NCI-H1048 (cell line): ENCODE data around the gene TLK1.

Source experiments
- DNase-seq: peaks from one replicate; lab custom pipeline; 2025; lab: John Stamatoyannopoulos, UW

The TLK1 gene

DNA sequence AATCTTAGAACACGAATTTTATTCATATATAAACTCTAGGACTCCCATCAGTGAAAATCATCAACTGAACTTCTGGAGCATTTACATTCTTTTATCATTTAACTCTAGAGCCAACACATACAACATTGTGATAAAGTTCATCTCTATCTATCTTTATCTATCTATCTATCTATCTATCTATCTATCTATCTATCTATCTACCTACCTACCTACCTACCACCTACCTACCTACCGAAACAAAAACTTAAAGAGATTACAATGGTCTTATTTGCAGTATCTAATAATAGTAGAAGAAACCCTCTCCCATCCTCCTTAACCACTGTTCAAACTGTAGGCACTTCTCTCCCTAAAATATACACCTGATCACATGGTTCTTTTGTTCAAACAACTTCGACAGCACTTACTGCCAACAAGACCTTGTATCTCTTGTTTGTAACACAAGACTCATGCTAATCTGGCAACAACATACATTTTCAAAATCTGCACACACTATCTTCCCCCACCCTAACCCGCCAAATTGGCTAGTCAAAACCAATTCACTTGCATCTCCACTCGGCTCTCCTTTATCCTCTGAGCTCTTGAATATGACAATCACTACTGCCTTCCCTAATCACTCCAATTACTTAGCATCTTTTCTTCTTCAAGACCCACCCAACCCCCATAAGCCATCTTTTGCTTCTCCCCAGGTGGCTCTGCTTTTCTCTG, 162.6 kb downstream of the TLK1 start:
- DNase-seq = no peak

DNA sequence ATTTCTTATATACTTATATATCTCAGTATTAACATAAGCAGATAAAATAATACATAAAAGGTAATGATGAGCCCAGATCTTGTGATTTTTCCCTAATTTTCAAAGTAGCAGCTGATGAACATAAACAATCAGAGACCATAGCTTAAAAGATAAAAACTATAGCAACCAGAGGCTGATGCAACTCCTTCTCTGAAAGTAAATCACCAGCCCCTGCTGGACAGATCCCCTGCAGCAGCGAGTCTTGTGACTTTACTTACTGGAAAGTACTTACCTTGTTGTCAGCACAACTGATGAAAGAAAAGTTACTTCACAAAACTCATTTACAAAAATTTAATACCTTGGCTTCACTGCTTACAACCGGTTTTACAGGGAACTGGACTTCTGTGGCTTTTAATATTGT, 164.4 kb downstream of the TLK1 start:
- DNase-seq = no peak

DNA sequence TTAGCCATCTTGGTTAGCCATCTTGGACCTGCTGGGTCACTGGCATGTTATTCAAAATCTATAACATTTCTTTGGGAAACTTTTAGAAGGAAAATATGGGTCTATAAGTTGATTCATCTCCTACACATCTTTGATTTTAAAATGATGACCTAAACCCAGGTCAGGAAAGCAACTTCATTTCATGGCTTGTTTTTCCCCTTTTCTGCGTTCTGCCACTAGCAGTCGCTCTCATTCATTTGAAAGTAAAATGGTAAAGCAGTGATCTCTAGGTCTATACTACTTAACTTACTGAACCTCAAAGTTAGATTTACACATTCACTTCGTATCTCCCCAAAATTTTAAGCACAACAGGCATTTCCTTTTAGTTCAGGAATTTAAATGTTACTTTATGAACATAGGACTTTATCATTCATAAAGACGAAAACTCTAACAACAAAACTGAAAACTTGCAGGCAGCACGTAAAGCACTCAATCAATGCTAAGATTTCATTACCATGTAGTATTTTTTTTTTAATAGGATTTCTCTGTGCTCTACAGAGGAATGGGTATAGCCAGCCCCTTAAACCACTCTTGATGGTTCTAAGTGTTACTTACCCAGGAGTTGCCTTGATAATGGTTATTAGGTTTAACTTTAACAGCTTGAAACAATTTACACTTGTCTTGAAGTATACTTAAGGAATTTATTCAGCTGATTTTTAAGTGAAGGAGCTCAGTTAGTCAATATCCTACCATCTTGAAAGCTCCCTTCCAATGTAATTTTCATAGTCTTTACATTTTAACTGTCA, 169.1 kb downstream of the TLK1 start:
- DNase-seq = no peak

DNA sequence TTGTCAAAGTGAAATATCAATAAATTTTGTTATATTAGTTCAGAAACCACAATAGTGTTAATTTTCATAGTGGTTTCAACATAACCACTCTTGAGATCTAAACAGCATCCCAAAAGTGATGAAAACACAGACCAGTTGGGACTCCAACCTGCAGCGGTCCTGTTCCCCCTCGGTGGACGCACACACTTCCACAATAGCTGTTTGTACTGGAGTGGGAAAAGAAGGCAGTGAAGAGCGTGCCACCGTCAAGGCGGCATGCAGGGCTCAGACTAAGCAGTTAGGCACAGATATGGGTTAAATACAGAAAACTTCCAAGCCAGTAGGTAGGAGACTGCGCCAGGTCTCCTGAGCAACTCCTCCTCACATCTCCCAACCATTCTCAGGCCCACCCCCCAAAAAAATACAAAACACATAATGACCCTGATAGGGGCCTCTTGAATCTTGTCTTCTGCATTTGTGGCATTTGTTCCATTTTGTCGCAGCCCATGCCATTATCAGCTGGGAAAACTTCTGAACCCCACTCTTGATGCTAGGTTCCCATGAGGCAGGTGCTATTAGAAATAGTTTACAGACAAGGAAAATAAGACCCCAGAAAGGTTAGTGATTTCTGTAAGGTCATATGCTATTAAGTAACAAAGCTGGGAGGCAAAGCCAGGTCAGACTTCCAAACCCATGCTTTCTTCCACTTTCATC, 174.0 kb downstream of the TLK1 start:
- no peak for DNase-seq

DNA sequence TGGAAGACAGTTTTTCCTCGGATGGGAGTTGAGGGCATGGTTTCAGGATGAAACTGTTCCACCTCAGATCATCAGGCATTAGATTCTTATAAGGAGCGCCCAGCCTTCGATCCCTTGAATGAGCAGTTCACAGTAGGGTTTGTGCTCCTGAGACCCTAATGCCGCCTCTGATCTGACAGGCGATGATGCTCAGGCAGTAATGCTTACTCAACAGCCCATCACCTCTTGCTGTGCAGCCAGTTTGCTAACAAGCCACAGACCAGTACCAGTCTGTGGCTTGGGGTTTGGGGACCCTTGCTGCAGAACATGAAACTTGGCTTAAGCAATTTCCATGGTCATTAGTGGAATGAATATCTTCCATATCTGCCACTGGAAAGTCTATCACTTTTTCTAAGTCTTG, 175.3 kb downstream of the TLK1 start:
- no peak for DNase-seq

DNA sequence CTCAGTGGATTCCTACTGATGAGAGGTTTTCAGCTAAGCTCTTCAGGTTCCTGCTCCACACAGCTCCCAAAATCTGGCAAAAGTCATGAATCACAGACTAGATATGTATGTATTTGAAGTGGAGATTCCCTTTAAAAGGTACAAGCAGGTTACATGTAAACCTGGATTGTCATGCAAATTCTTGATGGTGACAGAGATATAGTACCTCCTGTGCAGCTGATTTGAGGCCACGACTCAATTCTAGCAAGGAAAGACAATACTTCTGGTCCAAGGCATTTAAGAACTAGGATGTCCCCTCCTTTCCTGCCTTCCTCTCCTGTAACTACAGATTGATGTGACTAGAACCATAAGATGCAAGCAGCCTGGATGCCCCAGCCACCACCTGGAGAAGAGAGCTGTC, 176.6 kb downstream of the TLK1 start:
- no peak for DNase-seq

DNA sequence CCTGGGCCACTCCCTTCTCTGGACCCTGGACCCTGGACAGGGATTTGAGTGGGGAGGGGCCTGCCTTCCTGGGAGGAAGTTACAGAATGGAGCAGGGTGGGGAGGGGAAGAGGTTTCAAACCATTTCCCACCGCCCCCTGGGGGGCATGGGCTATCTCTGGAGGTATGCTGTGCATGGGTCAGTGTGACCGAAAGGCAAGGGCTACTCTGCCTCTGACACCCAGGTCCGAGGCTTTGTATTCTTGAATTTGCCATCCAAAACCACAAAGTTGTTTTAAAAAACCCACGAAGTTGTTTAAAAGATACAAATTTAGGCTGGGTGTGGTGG, 184.8 kb downstream of the TLK1 start:
- no peak for DNase-seq

DNA sequence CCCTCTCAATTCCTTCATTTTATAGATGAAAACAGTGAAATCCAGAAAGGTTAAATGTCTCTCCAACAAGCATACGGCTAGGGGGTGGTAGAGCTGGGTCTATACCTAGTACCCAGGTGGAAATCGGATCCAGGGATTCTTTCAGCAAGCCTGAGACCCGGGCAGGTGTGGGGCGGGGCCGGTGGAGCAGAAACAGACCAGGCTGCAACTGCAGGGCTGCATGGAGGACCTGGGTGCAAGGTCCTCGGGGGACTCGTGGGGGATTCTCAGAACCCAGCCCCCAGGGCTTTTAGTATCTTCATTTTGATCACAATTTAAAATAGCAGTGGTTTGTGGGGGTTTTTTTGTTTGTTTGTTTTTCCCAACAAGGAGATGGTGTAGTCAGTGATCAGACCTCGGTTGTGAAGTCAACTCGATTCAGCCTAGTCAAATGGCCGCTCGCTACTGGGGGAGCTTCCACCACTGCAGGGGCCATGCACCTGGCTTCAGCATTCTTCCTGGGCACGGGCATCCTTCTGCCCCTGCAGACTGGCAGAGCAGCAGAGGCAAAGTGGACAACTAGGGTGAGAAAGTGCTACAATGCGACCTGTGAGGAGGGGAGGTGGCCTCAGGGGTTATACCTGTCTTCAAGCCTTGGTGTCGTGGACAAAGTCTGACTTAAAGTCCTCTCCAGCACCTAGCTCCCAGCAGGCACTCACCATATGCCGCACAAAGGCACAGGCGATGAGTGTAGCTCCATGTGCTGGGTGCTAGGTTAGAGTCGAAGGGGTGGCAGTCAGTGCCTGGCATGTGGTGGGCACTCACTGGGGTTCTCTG, 185.4 kb downstream of the TLK1 start:
- DNase-seq = no peak

DNA sequence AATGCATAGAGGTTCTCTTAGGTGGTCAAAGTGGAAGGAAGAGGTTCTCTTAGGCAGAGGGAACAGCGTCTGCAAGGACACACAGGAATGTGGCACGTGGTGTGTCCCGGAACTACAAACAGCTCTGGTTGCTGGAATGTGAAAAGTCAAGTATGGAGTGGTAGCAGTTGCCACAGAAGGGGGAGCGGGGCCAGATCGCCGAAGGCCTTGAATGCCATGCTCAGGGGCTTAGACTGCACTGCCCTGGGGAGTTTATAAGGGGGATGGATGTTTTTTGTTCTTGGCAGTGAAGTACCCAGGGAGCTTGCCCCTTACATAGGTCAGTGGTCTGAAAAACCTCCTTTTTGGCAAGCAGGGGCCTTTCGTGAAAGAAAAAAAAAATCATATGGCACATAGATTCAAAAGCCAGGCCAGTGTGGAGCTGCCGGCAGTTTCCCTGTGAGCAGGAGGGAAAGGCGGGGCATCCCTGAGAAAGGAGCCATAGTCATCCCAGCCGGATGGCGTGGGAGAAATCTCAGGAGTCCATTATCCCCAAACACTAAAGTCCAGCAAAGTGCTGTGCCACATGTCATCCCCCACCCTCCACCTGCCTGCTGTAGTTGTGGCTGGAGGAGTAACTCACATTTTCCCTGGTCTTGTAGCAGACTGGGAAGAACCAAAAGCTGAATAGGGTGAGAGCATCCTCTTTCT, 186.2 kb downstream of the TLK1 start:
- DNase-seq = no peak

DNA sequence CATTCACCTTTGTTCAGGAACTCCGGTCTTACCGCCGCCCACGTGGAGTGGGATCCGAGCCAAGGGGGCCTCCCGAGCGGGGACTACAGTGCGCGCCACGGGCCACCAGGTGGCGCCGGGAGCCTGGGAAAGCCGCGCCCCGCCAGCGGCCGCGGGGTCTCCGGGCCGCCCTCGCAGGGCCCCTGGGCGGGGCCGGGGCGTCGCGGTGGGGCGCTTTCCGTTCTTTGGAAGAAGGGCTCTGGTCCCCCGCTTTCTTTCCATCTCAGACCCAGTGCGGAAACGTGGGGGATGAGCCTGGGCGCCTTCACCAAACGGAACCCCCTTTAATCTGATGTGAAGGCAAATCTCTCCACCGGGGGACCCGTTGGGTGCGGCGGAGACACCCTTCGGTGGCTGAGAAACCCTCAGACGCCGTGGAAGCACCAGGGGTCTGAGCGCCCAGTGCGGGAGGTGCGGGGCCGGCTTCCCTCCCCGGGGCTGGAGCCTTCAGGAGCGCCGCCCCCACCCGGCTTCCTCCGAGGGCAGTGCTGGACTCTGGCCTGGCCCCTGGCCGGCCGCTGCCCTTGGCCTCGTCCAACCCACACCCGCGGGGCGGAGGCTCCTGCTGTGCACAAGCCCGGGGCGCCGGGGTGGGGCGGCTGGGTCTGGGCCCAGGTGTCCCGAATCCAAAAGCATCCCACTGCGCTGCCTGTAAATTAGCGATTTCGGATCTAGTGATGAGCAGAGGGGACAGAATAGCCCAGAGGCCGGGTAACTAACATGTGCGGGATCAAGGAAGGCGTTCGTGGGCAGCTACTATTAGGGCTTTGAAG, 187.0 kb downstream of the TLK1 start:
- DNase-seq = peak; percentile 85

DNA sequence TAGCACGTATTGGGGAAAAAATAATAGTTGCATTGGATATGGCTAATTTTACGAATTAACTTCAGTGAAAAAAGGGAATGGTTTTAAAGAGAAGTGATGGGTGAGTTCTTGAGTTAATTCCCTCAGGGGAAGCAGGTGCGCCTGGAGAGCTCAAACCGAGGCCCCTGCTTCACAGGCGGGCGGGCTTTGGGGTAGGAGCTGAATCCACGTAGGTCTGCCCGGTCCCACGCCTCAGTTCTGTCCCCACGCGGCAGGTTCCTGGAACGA, 187.5 kb downstream of the TLK1 start:
- no peak for DNase-seq

DNA sequence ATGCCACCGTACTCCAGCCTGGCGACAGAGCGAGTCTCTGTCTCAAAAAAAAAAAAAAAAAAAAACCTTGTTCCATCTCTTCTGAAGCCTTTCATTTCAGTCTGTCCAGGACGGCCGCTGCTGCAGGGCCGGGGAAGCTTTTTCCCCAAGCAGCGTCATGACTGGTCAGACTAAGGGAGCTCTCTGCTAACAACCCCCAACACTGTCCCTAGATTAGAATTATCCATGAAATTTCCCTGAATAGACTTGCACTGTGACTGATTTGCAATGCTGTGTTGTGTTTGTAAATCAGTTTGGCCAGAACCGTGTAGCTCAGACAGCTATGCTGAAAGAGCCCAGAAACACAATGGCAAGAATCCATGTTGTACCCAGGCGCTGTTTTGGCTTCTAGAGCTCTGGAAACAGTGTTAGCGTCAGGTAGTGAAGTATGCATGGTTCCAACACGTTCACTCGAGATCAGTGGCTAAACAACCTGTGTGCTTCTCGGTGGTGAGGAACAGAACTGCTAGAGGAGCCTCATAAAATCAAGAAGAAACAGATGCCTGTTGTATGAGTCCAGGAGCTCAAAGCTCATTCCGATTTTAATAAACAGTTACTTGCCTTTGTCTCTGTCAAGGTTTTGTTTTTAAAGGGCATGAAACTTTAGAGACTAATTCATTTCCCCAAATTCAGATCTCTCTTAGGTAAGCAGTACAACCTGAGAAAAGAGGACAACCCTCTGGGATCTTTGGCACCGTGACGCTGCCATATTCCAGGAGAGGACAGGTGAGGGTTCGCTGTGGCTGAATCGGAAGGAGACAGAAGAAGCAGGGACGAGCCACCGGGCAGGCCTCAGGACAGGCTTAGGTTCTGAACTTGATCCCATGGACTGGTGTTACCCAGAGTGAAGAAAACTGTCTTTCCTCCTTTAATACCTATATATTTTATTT, 188.1 kb downstream of the TLK1 start:
- no peak for DNase-seq

DNA sequence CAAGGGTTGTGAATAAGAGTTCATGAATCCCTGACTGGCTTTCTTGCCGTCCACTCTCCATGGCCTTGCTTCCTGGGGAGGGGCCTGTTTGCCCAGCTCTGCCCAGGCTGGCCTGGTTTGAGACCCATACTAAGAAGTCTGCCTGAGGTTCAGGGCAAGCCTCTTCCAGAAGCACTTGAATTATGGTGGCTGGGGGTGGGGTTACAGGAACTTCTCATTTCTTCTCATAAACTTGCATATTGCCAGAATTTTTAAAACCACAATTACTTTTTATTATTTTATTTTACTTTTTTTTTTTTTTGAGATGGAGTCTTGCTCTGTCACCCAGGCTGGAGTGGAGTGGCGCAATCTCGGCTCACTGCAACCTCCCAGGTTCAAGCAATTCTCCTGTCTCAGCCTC, 189.6 kb downstream of the TLK1 start:
- DNase-seq = no peak

DNA sequence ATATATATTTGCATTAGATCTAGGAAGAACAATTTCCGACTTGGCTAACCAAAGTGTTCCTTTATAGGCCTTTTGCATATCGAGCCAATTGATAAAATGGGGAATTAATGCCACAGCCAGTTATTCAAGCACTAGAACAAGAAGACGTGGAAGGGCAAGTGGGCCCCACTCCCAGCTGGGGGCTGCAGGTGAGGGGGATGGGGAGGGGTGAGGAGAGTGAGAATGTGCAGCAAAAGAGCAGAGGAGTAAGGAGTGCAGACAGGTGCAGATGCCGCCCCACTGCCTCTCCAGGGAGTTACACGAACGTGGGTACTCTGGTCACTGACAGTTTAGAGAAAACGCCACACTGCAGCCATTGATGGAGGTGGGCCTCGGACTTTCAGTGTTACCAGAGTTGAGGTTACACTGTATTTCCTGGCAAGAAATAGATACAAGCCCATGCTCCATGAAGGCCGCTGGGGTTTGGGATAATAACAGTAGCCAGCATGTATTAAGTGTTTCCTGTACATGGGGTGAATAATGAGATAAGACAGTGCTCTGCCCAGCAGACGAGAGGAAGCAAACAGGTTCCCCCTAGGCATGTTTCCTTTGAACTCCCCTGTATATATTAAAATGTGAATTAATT, 190.7 kb downstream of the TLK1 start:
- DNase-seq = no peak

DNA sequence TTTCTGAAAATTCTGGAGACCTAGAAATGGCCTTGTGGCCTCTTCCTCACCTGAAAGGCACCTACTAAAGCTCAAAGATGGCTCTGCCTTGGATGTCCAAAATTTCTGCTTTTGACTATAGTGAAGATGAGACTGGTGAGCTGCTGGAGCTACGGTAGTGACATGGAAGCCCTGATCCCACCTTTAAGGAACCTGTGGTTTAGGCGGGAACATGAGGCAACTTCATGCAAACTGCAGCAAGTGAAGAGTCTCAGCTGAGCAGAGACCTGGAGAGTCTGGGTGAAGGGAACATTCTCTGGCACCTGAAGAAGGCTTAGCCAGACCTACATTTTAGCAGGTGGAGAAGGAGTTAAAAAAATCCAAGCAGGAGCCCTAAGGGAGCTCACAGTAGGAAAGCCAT, 191.7 kb downstream of the TLK1 start:
- no peak for DNase-seq

DNA sequence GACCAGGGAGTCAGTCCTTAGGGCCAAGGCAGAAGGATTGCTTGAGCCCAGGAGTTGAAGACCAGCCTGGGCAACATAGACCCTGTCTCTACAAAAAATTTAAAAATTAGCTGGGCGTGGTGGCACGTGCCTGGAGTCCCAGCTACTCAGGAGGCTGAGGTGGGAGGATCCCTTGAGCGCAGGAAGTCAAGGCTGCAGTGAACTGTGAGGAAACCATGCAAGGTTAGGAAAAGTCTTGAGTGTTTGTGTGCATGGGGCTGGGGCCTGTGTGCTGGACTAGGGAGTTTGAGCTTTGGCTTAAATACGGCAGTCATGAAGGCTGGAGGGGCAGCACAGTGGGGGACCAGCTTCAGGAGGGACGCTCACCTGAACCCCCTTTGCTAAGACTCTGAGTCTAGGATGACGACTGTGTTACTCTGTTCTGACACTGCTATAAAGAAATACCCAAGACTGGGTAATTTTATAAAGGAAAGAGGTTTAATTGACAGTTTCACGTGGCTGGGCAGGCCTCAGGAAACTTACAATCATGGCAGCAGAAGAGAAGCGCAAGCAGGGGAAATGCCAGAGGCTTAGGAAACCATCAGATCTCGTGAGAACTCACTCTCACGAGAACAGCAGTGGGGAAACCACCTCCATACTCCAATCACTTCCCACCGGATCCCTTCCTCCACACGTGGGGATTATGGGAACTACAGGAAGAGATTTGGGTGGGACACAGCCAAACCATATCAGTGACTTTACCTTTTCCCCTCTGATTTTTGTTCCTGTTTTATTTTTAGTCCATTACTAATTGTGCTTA, 192.3 kb downstream of the TLK1 start:
- DNase-seq = no peak

DNA sequence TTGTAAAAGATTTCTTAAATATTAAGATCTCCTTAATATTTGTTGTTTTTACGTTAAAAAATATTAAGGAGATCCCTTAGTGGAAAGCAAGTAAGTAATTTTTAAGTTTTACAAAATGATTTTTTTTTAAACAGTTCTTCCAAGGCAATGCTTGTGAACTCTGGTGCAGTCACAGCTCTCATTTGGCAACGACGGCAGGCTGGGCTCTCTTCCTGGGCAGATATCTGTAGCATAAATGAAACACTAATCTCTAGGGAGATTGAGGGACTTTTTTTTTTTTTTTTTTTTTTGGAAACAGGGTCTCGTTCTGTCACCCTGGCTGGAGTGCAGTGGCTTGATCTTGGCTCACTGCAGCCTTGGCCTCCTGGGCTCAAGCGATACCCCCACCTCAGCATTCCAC, 193.1 kb downstream of the TLK1 start:
- DNase-seq = no peak

DNA sequence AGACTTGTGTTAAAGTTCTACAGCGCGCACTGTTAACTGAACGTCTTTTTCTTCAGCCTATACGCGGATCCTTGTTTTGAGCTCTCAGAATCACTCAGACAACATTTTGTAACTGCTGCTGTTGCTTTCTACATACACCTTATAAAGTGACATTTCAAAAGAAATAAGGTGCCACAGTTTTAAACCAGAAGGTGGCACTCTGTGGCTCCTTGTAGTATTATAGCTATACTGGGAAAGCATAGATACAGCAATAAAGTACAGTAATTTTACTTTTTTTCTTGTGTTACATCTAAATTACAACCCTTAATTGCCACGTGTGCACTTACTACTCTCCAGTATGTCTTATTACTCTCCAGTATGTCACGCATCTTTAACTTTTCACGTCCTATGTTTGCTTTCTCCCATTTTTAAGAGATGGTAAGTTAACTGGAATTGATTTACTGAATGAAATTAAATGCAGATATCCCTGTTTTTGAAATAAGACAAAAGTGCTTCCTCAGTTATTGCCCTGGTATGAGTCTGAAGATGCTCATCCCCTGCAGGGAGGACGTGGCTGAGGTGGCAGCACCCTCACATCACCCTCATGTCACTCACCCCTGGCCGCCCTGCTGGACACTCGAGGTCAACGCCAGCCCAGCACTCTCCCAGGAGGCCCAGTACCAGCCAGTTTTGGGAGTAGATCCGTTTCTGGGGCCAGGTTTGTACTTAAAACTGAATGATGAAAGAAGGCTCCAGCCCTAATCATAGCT, 193.9 kb downstream of the TLK1 start:
- DNase-seq = no peak
